GM18526 (cell line): Measurements from ENCODE around the gene TPRG1.

Experiments used
- POLR2A ChIP-seq: IDR thresholded peaks from 3 replicates; pipeline ENCODE4 v1.6.1; 2011; ENCODE audit not compliant: insufficient read length; ENCODE audit errors: extremely low read depth

The TPRG1 gene

DNA sequence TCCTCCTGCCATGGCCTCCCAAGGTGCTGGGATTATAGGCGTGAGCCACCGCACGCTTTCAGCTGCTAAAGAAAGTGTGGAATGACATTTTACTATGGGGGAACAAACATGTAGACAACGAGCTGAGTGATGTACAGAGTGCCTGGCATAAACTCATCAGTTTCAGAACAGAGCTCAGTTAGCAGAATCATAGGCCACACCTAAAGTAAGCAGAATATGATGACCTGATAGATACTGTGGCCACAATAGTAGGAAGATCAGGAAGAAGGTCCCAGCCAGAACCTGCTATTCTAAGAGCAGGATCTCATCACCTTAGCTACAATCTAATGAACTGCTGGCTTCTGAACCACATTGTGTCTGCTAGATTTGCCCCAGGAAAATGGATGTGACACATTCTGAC, 158.3 kb downstream of the TPRG1 start:
- TF ChIP-seq POLR2A = no peak

DNA sequence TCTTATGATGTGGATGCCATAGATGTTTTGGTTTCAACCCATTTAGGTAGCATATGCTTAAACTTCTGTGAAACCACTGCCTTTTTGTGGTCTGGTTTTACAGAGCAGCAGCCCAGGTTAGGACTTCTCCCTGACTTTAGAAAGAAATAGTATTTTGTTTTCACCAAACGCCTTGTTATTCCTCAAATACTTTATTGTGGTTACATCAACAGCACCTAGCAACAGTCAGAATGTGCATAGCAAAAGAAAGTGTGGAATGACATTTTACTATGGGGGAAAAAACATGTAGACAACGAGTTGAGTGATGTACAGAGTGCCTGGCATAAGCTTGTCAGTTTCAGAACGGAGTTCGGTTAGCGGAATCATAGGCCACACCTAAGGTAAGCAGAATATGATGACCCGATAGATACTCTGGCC, 159.2 kb downstream of the TPRG1 start:
- TF ChIP-seq POLR2A = no peak

DNA sequence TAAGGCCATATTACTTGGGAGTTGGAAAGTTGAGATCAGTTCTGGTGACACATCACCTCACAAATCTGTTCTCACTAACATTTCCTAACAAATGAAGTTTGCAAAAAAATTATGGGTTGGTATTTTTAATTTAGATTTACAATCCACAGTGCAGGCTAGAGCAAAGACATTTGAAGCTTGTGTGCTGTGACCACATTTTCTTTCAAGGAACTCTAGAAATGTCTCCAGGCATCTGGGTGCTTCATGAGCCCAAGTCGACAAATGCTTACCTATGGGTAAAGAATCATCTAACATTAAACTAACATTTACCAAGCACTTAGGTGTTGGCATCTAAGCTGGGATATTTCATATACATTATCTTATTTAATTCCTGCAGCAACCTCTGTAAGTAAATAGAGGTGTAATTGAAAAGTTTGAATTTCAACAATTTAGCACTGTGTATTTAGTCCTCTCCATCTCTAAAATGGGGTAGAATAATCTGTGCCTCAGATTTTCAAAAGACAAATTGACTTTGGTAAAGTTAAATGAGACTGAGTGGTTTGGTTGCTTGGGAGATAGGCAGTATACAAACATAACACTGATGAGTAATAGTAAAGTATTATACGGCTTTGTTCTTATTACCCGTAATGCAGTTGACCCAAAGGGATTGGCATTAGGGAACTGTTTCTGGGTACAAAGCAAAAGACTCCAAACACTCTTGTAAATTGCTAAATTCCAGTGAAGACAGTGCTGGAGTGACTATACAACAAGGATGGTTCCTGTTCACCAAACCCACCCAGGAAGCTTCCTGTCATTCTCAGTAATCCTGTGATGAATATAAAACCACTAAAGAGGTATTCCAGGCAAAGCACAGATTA, 162.5 kb downstream of the TPRG1 start:
- no peak for TF ChIP-seq POLR2A

DNA sequence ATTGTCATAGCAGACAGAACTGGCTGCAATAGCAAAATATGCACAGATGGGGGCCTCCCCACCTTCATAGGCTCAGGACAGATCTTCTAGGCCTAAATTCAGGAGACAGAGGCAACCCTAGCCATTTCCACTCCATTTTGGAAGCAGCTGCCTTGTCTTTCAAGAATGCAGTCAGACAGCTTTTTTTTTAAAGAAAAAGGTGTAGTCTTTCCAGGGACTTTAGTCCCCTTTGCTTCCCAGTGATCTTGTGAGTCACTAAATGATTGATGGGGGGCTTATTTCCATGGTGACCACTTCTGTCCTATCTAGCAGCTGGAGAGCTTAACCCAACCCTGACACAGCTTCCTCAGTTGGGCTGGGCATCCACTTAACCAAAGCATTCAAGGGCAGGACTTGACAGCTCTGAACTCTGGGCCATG, 165.9 kb downstream of the TPRG1 start:
- no peak for TF ChIP-seq POLR2A

DNA sequence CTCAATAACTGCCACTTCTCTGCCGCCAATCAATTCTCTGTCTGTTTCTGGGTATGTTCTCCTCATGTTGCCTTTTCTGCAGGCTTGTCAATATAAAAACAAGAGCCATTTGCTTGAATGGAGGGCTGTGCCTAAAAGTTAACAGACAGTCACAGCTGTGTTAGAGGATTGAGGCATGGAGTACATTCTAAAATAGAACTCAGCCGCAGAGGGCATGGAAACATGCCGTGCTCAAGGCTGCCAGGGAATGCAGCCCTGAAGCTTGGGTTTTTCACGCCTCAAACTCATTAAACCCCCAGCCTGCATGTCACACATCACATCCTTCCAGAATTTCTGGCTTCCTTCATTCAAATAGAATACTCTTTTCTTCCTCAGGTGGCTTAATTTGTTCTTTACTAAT, 166.6 kb downstream of the TPRG1 start:
- TF ChIP-seq POLR2A = no peak

DNA sequence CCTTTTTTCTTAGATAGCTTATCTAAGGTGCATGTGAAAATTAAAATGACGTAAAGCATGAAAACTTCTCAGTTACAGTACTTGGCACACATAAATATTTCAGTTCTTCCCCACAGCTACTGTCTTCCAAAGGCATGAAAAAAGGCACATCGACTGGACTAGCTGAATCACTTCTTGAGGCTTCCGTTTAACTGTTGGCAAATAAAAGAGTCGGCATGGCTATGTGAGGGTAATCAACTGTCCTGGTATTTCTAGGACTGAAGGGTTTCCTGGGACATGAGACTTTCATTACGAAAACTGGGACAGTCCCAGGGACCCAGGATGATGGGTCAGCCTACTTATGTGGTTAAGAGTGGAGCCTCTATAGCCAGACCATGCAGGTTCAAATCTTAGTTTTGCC, 168.2 kb downstream of the TPRG1 start:
- no peak for TF ChIP-seq POLR2A

DNA sequence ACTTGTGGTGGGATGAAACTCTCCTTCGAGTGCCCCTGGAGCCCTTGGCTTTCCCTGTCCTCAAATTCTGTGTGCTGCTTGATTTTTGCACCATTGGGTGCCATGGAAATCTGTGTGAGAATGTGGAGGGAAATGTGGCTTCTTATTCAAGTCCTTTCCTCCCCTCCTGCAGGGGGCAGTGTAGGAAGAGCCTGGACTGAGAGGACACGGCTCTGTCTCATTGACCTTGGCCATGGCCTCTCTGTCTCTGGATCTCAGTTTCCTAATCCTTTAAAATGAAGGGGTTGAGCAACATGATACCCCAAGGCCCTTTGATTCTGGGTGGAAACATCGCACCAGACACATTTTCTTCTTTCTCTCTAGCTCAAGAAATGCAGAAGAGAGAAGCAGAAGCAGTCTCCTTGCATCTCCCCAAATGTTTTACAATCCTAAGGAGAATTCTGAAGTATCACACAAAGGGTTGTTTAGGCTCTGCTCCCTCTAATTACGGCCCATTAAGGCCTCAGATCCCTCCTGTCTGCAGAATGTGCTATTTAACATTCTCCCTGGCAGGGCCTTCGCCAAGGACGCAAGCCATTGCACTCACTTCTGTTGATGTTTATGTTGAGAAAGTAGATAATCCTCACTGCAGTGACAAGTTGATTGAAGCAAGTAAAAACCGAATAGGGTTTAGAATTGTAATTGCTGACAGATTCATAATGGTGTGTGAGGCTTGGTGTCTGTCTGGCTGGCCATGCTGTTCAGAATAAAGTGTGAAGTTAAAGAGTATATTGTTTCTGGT, 169.1 kb downstream of the TPRG1 start:
- no peak for TF ChIP-seq POLR2A

DNA sequence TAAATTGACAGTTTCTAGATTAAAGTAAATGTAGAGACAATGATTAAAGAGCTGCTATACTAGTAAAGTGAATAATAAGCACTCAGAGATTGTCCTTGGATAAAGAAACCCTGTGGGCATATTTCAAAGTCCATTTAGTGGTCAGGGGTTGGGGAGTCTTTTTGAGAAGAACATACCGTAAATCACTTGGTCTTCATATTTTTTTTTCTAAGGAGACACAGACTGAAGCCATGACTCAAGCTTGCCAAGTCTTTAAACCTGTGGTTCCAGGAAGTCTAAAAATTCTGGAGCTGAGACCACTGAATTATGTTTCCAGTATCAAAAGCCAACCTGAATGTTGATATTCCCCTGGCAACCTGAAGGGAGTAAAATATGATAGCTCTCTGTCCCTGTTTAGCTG, 171.0 kb downstream of the TPRG1 start:
- TF ChIP-seq POLR2A = no peak

DNA sequence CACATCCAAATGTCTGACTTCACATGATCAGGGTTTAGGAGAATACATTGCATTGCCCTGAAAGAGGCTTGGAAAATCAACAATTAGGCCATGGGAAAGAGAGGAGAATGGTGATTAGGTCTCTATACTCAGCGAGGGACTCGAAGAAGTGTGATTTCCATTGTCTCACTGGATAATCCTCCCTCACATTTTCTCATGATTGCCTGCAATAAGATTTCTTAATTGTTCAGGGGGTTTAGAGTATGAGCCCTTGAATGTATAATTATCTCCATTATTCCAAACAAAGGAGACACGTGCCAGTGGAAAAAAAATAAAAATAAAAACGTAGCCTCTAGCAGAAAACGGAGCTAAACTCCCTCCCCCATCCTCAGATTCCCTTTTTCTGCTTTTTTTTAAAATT, 173.2 kb downstream of the TPRG1 start:
- TF ChIP-seq POLR2A = no peak

DNA sequence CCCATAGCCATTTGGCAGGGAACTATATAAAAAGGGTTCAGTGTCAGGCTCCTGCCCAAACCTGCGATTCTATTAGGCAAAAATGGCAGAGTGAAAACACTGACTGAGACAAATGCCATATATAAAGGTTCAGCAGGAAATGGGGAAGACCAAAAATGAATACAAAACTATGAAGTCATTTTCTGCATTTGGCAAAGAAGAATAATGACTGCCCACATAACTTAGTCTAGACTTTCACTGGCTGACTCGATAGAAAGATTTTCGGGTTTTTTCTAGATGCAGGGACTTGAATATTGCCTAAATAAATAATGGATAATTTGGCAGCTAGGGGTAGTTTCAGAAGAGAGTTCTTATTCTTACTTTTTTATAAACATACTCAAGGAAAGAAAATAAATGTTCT, 178.0 kb downstream of the TPRG1 start:
- TF ChIP-seq POLR2A = no peak

DNA sequence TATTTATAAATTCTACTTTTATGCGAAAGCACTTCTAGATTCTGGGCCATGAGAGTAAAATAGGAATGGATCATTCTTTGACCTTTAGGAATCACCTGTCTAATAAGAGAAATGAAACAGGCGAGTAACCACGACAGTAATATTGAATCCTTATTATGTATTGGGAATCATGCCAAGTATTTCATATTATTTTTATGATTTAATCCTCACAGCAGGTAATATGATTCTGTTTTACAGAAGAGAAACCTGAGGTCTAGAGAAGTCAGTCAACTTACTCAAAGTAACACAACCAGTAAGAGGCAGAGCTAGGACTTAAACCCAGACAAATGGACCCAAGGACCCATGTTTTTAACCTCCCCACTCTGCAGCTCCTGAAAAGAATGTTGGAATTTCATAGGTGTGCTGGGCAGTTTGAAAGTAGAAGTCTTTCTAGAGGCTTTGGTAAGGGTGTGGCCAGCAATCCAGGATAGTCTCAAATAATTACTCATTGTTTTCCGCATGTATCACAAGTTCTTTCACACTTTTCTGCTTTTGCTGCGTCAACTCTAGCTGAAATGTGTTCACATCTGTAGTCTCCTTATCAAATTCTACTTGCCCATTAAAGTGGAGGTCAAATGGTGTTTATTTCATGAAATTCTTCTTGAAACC, 181.7 kb downstream of the TPRG1 start:
- TF ChIP-seq POLR2A = no peak

DNA sequence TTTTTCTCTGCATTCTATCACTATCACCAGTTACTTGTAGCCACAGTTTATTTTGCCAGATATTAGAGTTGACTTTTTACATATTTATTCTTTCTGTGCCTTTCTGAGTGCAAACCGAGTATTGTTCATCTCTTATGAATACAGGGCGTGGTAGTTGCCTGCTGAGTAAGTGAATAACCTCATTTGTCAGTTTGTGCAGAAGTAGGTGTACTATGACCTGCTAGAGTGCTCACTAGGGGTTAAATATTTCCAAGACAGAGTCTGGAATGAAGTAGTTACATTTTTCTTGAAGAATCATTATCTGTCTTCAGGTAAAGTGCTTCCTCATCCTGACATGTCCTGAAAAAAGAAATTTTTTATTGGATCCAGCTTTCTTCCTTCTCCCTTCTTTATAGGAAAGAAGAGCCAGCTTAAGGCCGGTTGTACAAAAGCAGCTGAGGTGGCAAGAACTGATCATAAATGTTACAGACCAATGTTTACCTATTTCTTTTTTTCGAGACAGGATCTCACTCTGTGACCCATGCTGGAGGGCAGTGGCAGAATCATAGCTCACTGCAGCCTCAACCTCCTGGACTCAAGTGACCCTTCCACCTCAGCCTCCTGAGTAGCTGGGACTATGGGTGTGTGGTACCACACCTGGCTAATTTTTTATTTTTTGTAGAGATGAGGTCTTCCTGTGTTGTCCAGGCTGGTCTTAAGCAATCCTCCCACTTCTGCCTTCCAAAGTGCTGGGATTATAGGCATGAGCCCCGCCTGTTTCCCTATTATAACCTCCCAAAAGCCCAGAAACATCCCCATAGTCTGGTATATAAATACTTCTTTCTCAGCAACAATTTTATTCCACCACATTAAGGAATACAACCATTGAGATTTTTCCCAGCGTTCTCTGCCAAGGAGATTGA, 182.5 kb downstream of the TPRG1 start:
- no peak for TF ChIP-seq POLR2A

DNA sequence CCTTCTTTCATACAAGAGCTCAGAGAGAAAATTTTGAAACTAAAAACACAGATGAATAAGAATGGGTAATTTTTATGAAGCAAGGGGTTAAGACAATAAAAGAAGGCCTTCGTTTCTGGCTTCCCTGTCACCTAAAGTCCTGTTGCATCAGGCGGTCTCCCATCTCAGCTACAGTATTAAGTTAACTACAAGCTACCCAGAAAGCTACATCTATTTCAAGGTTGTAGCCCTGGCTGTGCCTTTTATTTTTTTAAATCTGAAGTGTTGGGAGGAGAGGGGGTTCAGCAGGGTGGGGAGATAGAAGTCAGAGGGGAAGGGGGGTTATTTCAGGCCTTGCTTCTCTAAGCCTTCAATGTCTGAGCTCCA, 183.3 kb downstream of the TPRG1 start:
- no peak for TF ChIP-seq POLR2A

DNA sequence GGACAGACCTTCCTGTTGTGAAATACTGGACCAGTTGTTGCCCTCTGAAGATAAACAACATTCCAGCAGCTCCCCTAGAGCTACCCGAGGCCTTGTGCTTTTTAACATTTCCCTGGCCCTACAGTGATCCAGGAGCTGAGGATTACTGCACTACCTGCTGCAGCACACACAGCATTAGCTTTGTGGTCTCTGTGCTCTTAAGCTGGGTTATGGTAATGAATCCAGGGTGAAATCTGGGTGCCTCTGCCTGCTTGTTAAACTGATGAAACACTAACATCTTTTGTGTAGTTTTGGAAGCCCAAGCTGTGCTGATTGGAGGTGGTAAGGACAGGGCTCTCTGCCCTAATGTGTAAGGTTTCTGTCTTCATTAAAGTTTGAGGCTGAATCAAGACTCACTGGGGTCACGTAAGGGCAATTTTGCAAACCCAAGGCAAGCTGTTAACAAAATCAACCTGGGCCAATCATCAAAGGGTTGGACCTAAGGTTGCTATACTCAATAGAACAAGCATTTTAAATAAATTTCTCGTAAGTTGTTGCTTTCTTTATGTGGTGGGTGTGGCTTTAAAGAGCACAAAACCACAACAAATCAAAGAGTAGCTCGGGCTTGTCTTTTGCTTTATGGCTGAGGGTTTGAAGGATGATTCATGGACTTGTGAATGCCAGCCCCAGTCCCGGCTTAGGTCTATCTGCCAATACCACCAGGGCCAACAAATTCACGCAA, 183.9 kb downstream of the TPRG1 start:
- no peak for TF ChIP-seq POLR2A
